HepG2 (cell line): Measurements from ENCODE around the gene DEPDC1B. TPM values are rescaled to one million over a fixed set of nuclear protein-coding genes. Genes with fewer than 3 reads are reported as not detected.
A peak's percentile ranks its signal among the peaks of the same experiment; 100 is the strongest.

Source experiments
- CBFB ChIP-seq: sonication (generic); formaldehyde crosslinking; IDR thresholded peaks from 2 replicates; pipeline ENCODE4 v1.4.0; 2020; ENCODE audit warnings: missing genetic modification reagents
- CENPBD1 ChIP-seq: sonication (generic); formaldehyde crosslinking; IDR thresholded peaks from 2 replicates; pipeline ENCODE4 v1.8.0; 2022; ENCODE audit warnings: missing genetic modification reagents, low read depth, mild to moderate bottlenecking, borderline replicate concordance
- CHD2 ChIP-seq: IDR thresholded peaks from 2 replicates; pipeline ENCODE4 v1.6.1; 2011; ENCODE audit warnings: low read depth, low read length, improper control_type of control experiment
- FOXC1 ChIP-seq: sonication (generic); formaldehyde crosslinking; IDR thresholded peaks from 2 replicates; pipeline ENCODE4 v1.8.0; 2022; ENCODE audit warnings: mild to moderate bottlenecking, missing genetic modification reagents, borderline replicate concordance
- HNRNPK ChIP-seq: fragments of 200-400 bp; formaldehyde crosslinking; IDR thresholded peaks from 2 replicates; pipeline ENCODE4 v1.6.1; 2018; ENCODE audit warnings: low read length, low read depth, moderate library complexity, mild to moderate bottlenecking; ENCODE audit not compliant: poor library complexity, severe bottlenecking
- MTA3 ChIP-seq: sonication (generic); formaldehyde crosslinking; IDR thresholded peaks from 2 replicates; pipeline ENCODE4 v1.4.0; 2020; ENCODE audit warnings: missing genetic modification reagents
- PBX2 ChIP-seq: IDR thresholded peaks from 2 replicates; pipeline ENCODE4 v1.6.1; 2016; ENCODE audit warnings: control low read depth
- POLR2AphosphoS5 ChIP-seq: IDR thresholded peaks from 2 replicates; pipeline ENCODE4 v1.6.1; 2012; ENCODE audit warnings: low read depth, low read length
- RORA ChIP-seq: sonication (generic); formaldehyde crosslinking; IDR thresholded peaks from 2 replicates; pipeline ENCODE4 v1.5.0; 2020; ENCODE audit warnings: mild to moderate bottlenecking, missing genetic modification reagents, moderate library complexity
- SOX6 ChIP-seq, 2 experiments: fragments of 450-650 bp in 1 of 2; sonication (generic) in 1 of 2; formaldehyde crosslinking in 1 of 2; IDR thresholded peaks; 2 replicates each; pipeline versions ENCODE4 v1.4.0 to v1.6.1; 2017 to 2020; ENCODE audit warnings: antibody characterized with exemption in 1 of 2, mild to moderate bottlenecking in 1 of 2, missing genetic modification reagents in 1 of 2
- TAF15 ChIP-seq: fragments of 200-400 bp; formaldehyde crosslinking; IDR thresholded peaks from one replicate; pipeline ENCODE4 v1.6.1; 2018; ENCODE audit warnings: mild to moderate bottlenecking, low read depth, low read length; ENCODE audit not compliant: poor library complexity, severe bottlenecking
- TCF7L2 ChIP-seq: IDR thresholded peaks from 2 replicates; pipeline ENCODE4 v1.6.1; 2011; ENCODE audit warnings: mild to moderate bottlenecking, low read depth, low read length, moderate library complexity
- THRA ChIP-seq: sonication (generic); formaldehyde crosslinking; IDR thresholded peaks from 2 replicates; pipeline ENCODE4 v1.4.0; 2020; ENCODE audit warnings: missing genetic modification reagents, borderline replicate concordance
- XRCC5 ChIP-seq: fragments of 200-400 bp; formaldehyde crosslinking; optimal IDR thresholded peaks from 2 replicates; pipeline ENCODE3; 2017; ENCODE audit warnings: mild to moderate bottlenecking, low read length
- ZBTB1 ChIP-seq: sonication (generic); formaldehyde crosslinking; IDR thresholded peaks from 2 replicates; pipeline ENCODE4 v1.4.0; 2020; ENCODE audit warnings: missing genetic modification reagents, borderline replicate concordance
- ZNF414 ChIP-seq: sonication (generic); formaldehyde crosslinking; IDR thresholded peaks from 2 replicates; pipeline ENCODE4 v1.5.0; 2020; ENCODE audit warnings: missing genetic modification reagents
- ZNF432 ChIP-seq: sonication (generic); formaldehyde crosslinking; IDR thresholded peaks from 2 replicates; pipeline ENCODE4 v1.5.0; 2020; ENCODE audit warnings: missing genetic modification reagents, mild to moderate bottlenecking, borderline replicate concordance
- ZNF446 ChIP-seq: sonication (generic); formaldehyde crosslinking; IDR thresholded peaks from 2 replicates; pipeline ENCODE4 v1.5.0; 2020; ENCODE audit warnings: mild to moderate bottlenecking, missing genetic modification reagents
- ZNF543 ChIP-seq: sonication (generic); formaldehyde crosslinking; IDR thresholded peaks from 2 replicates; pipeline ENCODE4 v1.4.0; 2020; ENCODE audit warnings: mild to moderate bottlenecking, missing genetic modification reagents
- ZNF549 ChIP-seq: sonication (generic); formaldehyde crosslinking; IDR thresholded peaks from 2 replicates; pipeline ENCODE4 v1.5.0; 2020; ENCODE audit warnings: missing genetic modification reagents
- ZNF704 ChIP-seq: sonication (generic); formaldehyde crosslinking; IDR thresholded peaks from 2 replicates; pipeline ENCODE4 v1.8.1; 2023; ENCODE audit warnings: mild to moderate bottlenecking, inconsistent platforms, moderate library complexity, missing genetic modification reagents, borderline replicate concordance
- ZNF772 ChIP-seq: sonication (generic); formaldehyde crosslinking; IDR thresholded peaks from 2 replicates; pipeline ENCODE4 v1.5.0; 2020; ENCODE audit warnings: mild to moderate bottlenecking, missing genetic modification reagents
- ZNF878 ChIP-seq: sonication (generic); formaldehyde crosslinking; IDR thresholded peaks from 2 replicates; pipeline ENCODE4 v1.8.1; 2023; ENCODE audit warnings: mild to moderate bottlenecking, missing genetic modification reagents, moderate library complexity
- ZSCAN9 ChIP-seq: IDR thresholded peaks from 2 replicates; pipeline ENCODE4 v1.6.1; 2016; ENCODE audit warnings: borderline replicate concordance
- polyA plus RNA-seq, 8 experiments: library from polyadenylated mRNA; depleted of rRNA in 3 of 8; stranded (reverse) in 7 of 8; unstranded in 1 of 8; fragments of >200 nt; fragmentation: Illumina TruSeq in 4 of 8; extraction: Trizol in 4 of 8; gene quantifications; 2 replicates each; pipeline versions ENCODE4 v1.2.1 to v1.2.3, GENCODE V29; 2011 to 2016; ENCODE audit warnings: low read depth in 4 of 8, missing spikeins in 1 of 8, mixed read lengths in 1 of 8; ENCODE audit not compliant: insufficient read depth in 1 of 8
- total RNA-seq, 5 experiments: library from RNA; depleted of rRNA; stranded (reverse); fragments of >200 nt; fragmentation: Illumina TruSeq; extraction: Trizol; gene quantifications; 2 replicates each; pipeline ENCODE4 v1.2.3, GENCODE V29; 2016; ENCODE audit warnings: low read depth in 1 of 5

DEPDC1B gene
- total and polyA plus RNA-seq, 2 of the 13 experiments (the other 11 are each of a cell fraction or from before 2014, with no cell fraction given), result 29.5 to 51.3 TPM

- no peak for TF ChIP-seq ZNF414
- peak; percentile 18; the same call in 1 of the 2 replicates for TF ChIP-seq POLR2AphosphoS5
- TF ChIP-seq SOX6 (IDR thresholded peaks at IDR 0.05), result no peak
- TF ChIP-seq SOX6 (CRISPR knock-in tag; IDR thresholded peaks at IDR 0.05), result peak; percentile 95
- TF ChIP-seq ZNF549 (CRISPR knock-in tag), result no peak
- peak; percentile 49; the same call in 1 of the 2 replicates for TF ChIP-seq ZNF878 (CRISPR knock-in tag)
- no peak for TF ChIP-seq CENPBD1 (CRISPR knock-in tag)
- peak; percentile 55; the same call in 1 of the 2 replicates for TF ChIP-seq CBFB (CRISPR knock-in tag)
- TF ChIP-seq ZNF704 (CRISPR knock-in tag), result no peak
- TF ChIP-seq TCF7L2, result peak; percentile 56
- no peak for TF ChIP-seq FOXC1
- peak; percentile 87; the same call in 1 of the 2 replicates for TF ChIP-seq THRA (CRISPR knock-in tag)
- TF ChIP-seq XRCC5, result no peak
- TF ChIP-seq CHD2, result peak; percentile 77
- no peak for TF ChIP-seq MTA3 (CRISPR knock-in tag)
- TF ChIP-seq ZNF432 (CRISPR knock-in tag), result no peak
- no peak for TF ChIP-seq ZBTB1 (CRISPR knock-in tag)
- TF ChIP-seq ZNF543 (CRISPR knock-in tag), result no peak
- TF ChIP-seq ZNF772, result 0 out of 2 replicates have a peak, but pooled peaks have one; percentile 33
- no peak for TF ChIP-seq ZNF446 (CRISPR knock-in tag)
- TF ChIP-seq RORA (CRISPR knock-in tag), result no peak
- no peak for TF ChIP-seq TAF15
- peak; percentile 75 for TF ChIP-seq ZSCAN9 (CRISPR knock-in tag)
- TF ChIP-seq PBX2 (CRISPR knock-in tag), result 0 out of 2 replicates have a peak, but pooled peaks have one; percentile 33
- no peak for TF ChIP-seq HNRNPK
These were observed 27.9 kb downstream of the DEPDC1B start (continued) for GRCh38 chr5:60671899-60672692.
